Trophoblast cell (in vitro differentiated cells and primary cell): Measurements from ENCODE around the gene WDR49.

ENCODE experiments used
- DNase-seq, 2 donors: peaks; one replicate each; pipeline ENCODE4 v3.0.0-alpha.2; 2016
- H2AFZ ChIP-seq: 2 replicates; pipeline ENCODE4 v1.6.1; 2013; ENCODE audit warnings: low read length, moderate library complexity, mild to moderate bottlenecking; ENCODE audit not compliant: insufficient read depth, poor library complexity
- H2AK5ac ChIP-seq: 2 replicates; pipeline ENCODE4 v1.6.1; 2013; ENCODE audit warnings: mild to moderate bottlenecking, low read length
- H2BK120ac ChIP-seq: 2 replicates; pipeline ENCODE4 v1.6.1; 2013; ENCODE audit warnings: low read length, mild to moderate bottlenecking, moderate library complexity; ENCODE audit not compliant: insufficient read depth, poor library complexity
- H2BK12ac ChIP-seq: 2 replicates; pipeline ENCODE4 v1.6.1; 2013; ENCODE audit warnings: mild to moderate bottlenecking, low read length, moderate library complexity
- H2BK5ac ChIP-seq: 2 replicates; pipeline ENCODE4 v1.6.1; 2013; ENCODE audit warnings: low read length, low read depth, moderate library complexity, mild to moderate bottlenecking; ENCODE audit not compliant: poor library complexity
- H3K14ac ChIP-seq: 2 replicates; pipeline ENCODE4 v1.6.1; 2013; ENCODE audit warnings: mild to moderate bottlenecking, low read length
- H3K18ac ChIP-seq: 2 replicates; pipeline ENCODE4 v1.6.1; 2013; ENCODE audit warnings: mild to moderate bottlenecking, low read length
- H3K23ac ChIP-seq: 2 replicates; pipeline ENCODE4 v1.6.1; 2013; ENCODE audit warnings: low read length
- H3K27ac ChIP-seq: 2 replicates; pipeline ENCODE4 v1.5.1; 2013; ENCODE audit warnings: low read depth, mild to moderate bottlenecking, inconsistent platforms, low read length, moderate library complexity
- H3K27me3 ChIP-seq: 2 replicates; pipeline ENCODE4 v1.6.1; 2013; ENCODE audit warnings: inconsistent platforms, mild to moderate bottlenecking, low read length, moderate library complexity; ENCODE audit not compliant: insufficient read depth
- H3K36me3 ChIP-seq, 2 experiments: 1 replicate in 1 of 2; 2 replicates in 1 of 2; pipeline ENCODE4 v1.6.1; 2013; ENCODE audit warnings: low read length in 2 of 2, mild to moderate bottlenecking in 2 of 2, moderate library complexity in 1 of 2; ENCODE audit not compliant: insufficient read depth in 2 of 2, control insufficient read depth in 1 of 2
- H3K4ac ChIP-seq: 2 replicates; pipeline ENCODE4 v1.6.1; 2013; ENCODE audit warnings: low read depth, mild to moderate bottlenecking, low read length, moderate library complexity
- H3K4me1 ChIP-seq, 2 experiments: 1 replicate in 1 of 2; 2 replicates in 1 of 2; pipeline ENCODE4 v1.6.1; 2013; ENCODE audit warnings: low read length in 2 of 2, mild to moderate bottlenecking in 2 of 2, moderate library complexity in 1 of 2; ENCODE audit not compliant: insufficient read depth in 2 of 2, control insufficient read depth in 1 of 2
- H3K4me2 ChIP-seq: 2 replicates; pipeline ENCODE4 v1.6.1; 2013; ENCODE audit warnings: inconsistent platforms, mild to moderate bottlenecking, low read length, moderate library complexity
- H3K4me3 ChIP-seq: 2 replicates; pipeline ENCODE4 v1.5.1; 2013; ENCODE audit warnings: mild to moderate bottlenecking, low read depth, low read length, inconsistent platforms
- H3K79me1 ChIP-seq: one replicate; pipeline ENCODE4 v1.6.1; 2013; ENCODE audit warnings: low read length
- H3K79me2 ChIP-seq: 2 replicates; pipeline ENCODE4 v1.6.1; 2013; ENCODE audit warnings: low read length, mild to moderate bottlenecking; ENCODE audit not compliant: control insufficient read depth, insufficient read depth, poor library complexity
- H3K9ac ChIP-seq: 2 replicates; pipeline ENCODE4 v1.6.1; 2013; ENCODE audit warnings: mild to moderate bottlenecking, low read length
- H3K9me3 ChIP-seq: 2 replicates; pipeline ENCODE4 v1.6.1; 2013; ENCODE audit warnings: low read depth, mild to moderate bottlenecking, control low read depth, inconsistent platforms, low read length; ENCODE audit not compliant: insufficient read depth
- H4K12ac ChIP-seq: 2 replicates; pipeline ENCODE4 v1.6.1; 2013; ENCODE audit warnings: low read depth, mild to moderate bottlenecking, low read length, moderate library complexity
- H4K8ac ChIP-seq: 2 replicates; pipeline ENCODE4 v1.6.1; 2013; ENCODE audit warnings: low read depth, mild to moderate bottlenecking, low read length, moderate library complexity
- H4K91ac ChIP-seq: one replicate; pipeline ENCODE4 v1.6.1; 2013; ENCODE audit warnings: low read depth, mild to moderate bottlenecking, low read length, moderate library complexity
- WGBS: extraction: QIAGEN DNeasy Blood & Tissue Kit; methylation state at CpG from one replicate; pipeline ENCODE4 v1.1.7; 2013; ENCODE audit warnings: missing lambda C conversion rate; ENCODE audit not compliant: insufficient read length, insufficient coverage; ENCODE audit errors: extremely low coverage; 5-methylcytosine and 5-hydroxymethylcytosine counted together

WDR49 gene

GRCh38 chr3:167456157-167456799 lies 197.5 kb downstream of the WDR49 start:
- H4K12ac ChIP-seq, result no peak overlapping the region
- whole genome bisulfite sequencing, result no CpG with 5 or more reads among the region's 6 CpGs

GRCh38 chr3:167453815-167454214 lies 199.9 kb downstream of the WDR49 start:
- Histone ChIP-seq H3K9ac (no peak overlapping the region), H2AFZ (no peak overlapping the region), H2BK120ac (no peak overlapping the region), H3K79me2 (no peaks in the 10 kb centered on the region), H3K4me3 (no peak overlapping the region), H3K14ac (no peak overlapping the region), H2BK12ac (no peak overlapping the region), H4K12ac (no peak overlapping the region), H4K8ac (no peak overlapping the region), H3K9me3 (no peaks in the 10 kb centered on the region), H3K4me2 (no peak overlapping the region), H3K27ac (no peak overlapping the region), H3K36me3 (no peaks in the 10 kb centered on the region), H2AK5ac (no peak overlapping the region), H3K4me1 (no peaks in the 10 kb centered on the region), H3K18ac (no peak overlapping the region), H3K27me3 (no peaks in the 10 kb centered on the region), H3K79me1 (no peaks in the 10 kb centered on the region), H3K23ac (no peak overlapping the region), H4K91ac (no peak overlapping the region), H3K4ac (no peak overlapping the region), H2BK5ac (no peak overlapping the region)
- no CpG with 5 or more reads among the region's 2 CpGs for WGBS
- DNase-seq, result no peak

More at GRCh38 chr3:167456157-167456799, 197.5 kb downstream of the WDR49 start:
- Histone ChIP-seq H3K18ac (no peak overlapping the region), H3K9ac (no peak overlapping the region), H3K4ac (no peak overlapping the region), H4K91ac (no peak overlapping the region), H2AK5ac (no peak overlapping the region), H3K14ac (no peak overlapping the region), H2AFZ (no peak overlapping the region), H3K4me3 (no peak overlapping the region), H3K27me3 (no peaks in the 10 kb centered on the region), H2BK5ac (no peak overlapping the region), H3K79me1 (no peaks in the 10 kb centered on the region), H3K27ac (no peak overlapping the region), H3K4me2 (no peak overlapping the region), H4K8ac (no peak overlapping the region), H3K36me3 (no peaks in the 10 kb centered on the region), H3K4me1 (no peaks in the 10 kb centered on the region), H3K23ac (no peak overlapping the region), H2BK12ac (no peak overlapping the region), H3K79me2 (no peaks in the 10 kb centered on the region), H2BK120ac (no peak overlapping the region), H3K9me3 (no peaks in the 10 kb centered on the region)
- no peak for DNase-seq

- WGBS, result no CpG with 5 or more reads among the region's 1 CpG
Measured at GRCh38 chr3:167451282-167451681, 202.5 kb downstream of the WDR49 start.

GRCh38 chr3:167450675-167451074 lies 203.1 kb downstream of the WDR49 start:
- no peak for DNase-seq
- no peaks in the 10 kb centered on the region for H3K27me3 ChIP-seq
- H2AFZ ChIP-seq, result no peak overlapping the region
- H2BK12ac ChIP-seq, result no peak overlapping the region
- no peaks in the 10 kb centered on the region for H3K79me2 ChIP-seq
- WGBS, result no CpG with 5 or more reads among the region's 2 CpGs
- H3K36me3 ChIP-seq, result no peaks in the 10 kb centered on the region
- no peaks in the 10 kb centered on the region for H3K4me1 ChIP-seq
- no peak overlapping the region for H4K8ac ChIP-seq
- H4K91ac ChIP-seq, result no peak overlapping the region
- no peak overlapping the region for H3K23ac ChIP-seq
- H3K4me2 ChIP-seq, result no peak overlapping the region
- no peak overlapping the region for H3K14ac ChIP-seq
- H3K9me3 ChIP-seq, result no peaks in the 10 kb centered on the region
- no peak overlapping the region for H4K12ac ChIP-seq
- no peak overlapping the region for H3K9ac ChIP-seq
- H3K27ac ChIP-seq, result no peak overlapping the region
- no peak overlapping the region for H3K4me3 ChIP-seq
- H2BK120ac ChIP-seq, result no peak overlapping the region
- no peak overlapping the region for H2AK5ac ChIP-seq
- no peak overlapping the region for H3K18ac ChIP-seq
- no peak overlapping the region for H2BK5ac ChIP-seq
- H3K4ac ChIP-seq, result no peak overlapping the region
- H3K79me1 ChIP-seq, result no peaks in the 10 kb centered on the region

More at GRCh38 chr3:167451282-167451681, 202.5 kb downstream of the WDR49 start:
- Histone ChIP-seq H3K4ac (no peak overlapping the region), H3K27ac (no peak overlapping the region), H2AK5ac (no peak overlapping the region), H3K23ac (no peak overlapping the region), H4K91ac (no peak overlapping the region), H2BK12ac (no peak overlapping the region), H3K79me2 (no peaks in the 10 kb centered on the region), H3K9ac (no peak overlapping the region), H3K4me3 (no peak overlapping the region), H2BK120ac (no peak overlapping the region), H3K27me3 (no peaks in the 10 kb centered on the region), H3K4me2 (no peak overlapping the region), H4K8ac (no peak overlapping the region), H2BK5ac (no peak overlapping the region), H3K36me3 (no peaks in the 10 kb centered on the region), H4K12ac (no peak overlapping the region), H3K4me1 (no peaks in the 10 kb centered on the region), H3K14ac (no peak overlapping the region), H3K18ac (no peak overlapping the region), H3K79me1 (no peaks in the 10 kb centered on the region), H3K9me3 (no peaks in the 10 kb centered on the region), H2AFZ (no peak overlapping the region)
- DNase-seq, result no peak
